Fibroblast of skin of back (primary cell): ENCODE measurements around the gene MED29.
"Not testable (repeated sequence)": the region's sequence is repeated elsewhere in the genome, so short reads cannot be mapped to it uniquely, and the experiment has no call there.

Experiments used
- DNase-seq: peaks from one replicate; pipeline ENCODE4 v3.0.0-alpha.2; 2013

MED29 gene

DNA sequence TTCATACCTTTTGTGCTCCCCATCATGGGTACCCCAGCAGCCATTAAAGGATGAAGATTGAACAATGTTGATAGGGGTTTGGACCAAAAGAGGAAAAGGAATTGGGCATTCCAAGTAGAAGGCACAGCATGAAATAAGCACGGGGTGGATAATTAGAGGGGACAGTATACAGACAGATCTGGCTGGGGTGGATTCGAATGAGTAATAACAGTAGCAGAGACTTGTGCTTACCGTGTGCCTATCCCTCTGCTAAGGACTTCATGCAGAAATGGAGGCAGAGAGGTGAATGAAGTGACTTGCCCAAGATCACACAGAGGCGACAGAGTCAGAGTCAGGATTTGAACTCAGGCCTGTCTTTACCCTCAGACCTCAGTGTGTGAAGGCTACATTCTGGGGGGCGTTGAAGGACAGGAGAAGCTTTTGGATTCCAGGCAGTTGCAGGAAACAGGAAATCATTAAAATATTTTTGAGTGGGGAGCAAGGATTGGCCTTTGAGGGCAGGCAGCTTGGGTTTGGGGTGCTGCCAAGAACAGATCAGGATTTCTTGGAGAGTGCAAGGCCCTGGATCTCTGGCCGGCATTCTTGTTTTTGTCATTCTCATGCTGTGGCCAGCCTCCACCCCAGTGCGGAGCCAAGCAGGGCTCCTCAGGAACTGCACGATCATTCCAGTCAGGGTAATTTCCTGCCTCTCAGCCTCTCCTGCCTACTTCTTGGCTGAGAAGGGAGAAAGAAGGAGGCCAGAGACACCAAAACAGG is 19.0 kb upstream of the MED29 start:
- DNase-seq: peak; percentile 93

GRCh38 chr19:39372941-39373340 is 18.2 kb upstream of the MED29 start:
- peak; percentile 28 for DNase-seq

DNA sequence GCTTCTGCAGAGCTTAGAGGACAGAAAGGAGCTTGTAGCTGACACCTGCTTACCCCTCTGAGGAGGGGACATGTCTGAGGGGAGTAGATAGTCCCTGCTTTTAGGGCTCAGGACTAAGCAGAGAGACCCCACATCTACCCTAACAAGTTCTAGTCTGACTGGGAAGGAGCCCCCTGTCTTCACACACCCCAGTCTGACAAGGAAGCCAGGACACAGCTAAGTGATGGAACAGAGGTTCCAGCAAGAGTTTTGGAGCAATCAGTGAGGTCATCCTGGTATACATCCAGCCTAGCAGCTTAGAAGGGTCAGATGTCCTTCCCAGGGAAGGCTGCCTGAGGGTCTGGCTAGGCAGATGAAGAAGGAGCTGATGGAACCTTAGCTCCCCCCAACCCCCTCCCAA is 15.2 kb upstream of the MED29 start:
- no peak for DNase-seq

- no peak for DNase-seq
Observed at GRCh38 chr19:39377373-39378362, 13.5 kb upstream of the MED29 start.

- DNase-seq: not testable (repeated sequence)
Observed at GRCh38 chr19:39379366-39379765, 11.8 kb upstream of the MED29 start.

GRCh38 chr19:39379865-39380396 is 11.2 kb upstream of the MED29 start:
- DNase-seq: no peak

GRCh38 chr19:39380521-39381502 is 10.4 kb upstream of the MED29 start:
- no peak for DNase-seq

GRCh38 chr19:39381910-39382611 is 9.1 kb upstream of the MED29 start:
- no peak for DNase-seq

GRCh38 chr19:39382991-39383828 is 8.0 kb upstream of the MED29 start:
- no peak for DNase-seq

GRCh38 chr19:39384839-39385568 is 6.2 kb upstream of the MED29 start:
- DNase-seq: no peak

DNA sequence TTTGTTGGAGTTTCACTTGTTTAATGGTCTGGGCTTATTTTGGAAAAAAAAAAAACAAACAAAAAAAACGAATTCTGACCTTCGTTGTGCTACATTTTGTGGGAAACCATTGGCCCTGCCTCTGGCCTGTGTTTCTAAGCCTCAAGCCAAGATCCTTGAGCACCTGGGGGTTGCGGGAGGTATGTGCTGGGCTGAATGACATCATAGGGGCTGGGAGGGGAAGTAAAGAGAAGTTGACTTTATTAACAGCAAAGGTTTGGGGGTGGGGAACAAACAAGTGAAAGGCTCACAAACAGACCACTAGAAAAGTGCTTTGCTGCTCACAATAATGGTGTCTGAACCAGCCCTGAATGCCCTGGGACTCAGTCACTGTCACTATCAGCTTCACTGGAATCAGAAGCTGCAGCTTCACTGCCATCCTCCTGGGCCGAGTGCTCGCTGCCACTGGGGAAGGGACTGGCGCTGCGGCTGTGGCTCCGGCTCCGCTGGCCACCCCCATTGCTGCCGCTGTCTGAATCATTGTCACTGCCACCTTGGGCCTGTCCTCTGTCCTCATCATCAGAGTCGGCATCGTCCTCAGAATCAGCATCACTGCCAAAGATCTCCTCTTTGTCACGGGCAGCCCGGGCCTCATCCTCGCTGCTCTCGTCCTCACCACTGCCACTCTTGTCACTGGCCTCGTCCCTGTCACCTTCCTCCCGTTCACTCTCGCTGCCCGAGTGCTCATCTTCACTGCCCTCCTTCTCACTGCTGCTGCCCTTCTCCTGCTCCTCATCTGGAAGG is 5.4 kb upstream of the MED29 start:
- no peak for DNase-seq

DNA sequence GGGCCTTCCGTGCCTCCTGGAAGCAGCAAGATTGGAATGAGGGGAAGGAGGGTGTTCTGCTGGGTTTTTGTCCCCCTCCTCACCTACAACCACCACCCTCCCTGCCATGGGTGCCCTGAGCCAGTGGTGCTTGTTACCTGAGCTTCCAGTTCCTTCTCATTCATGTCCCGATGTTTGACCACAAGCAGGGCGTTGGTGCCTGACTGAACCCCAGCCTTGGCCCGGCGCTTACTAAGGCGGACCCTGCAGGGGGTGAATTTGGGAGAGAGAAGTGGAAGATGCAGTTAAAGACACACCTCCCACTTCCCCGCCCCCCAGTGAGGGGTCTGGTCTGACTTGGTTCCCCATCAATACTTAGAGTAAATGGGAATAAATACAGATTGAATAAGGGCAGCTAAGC is 4.6 kb upstream of the MED29 start:
- no peak for DNase-seq

- DNase-seq: no peak
Observed at GRCh38 chr19:39388657-39389056, 2.5 kb upstream of the MED29 start.

DNA sequence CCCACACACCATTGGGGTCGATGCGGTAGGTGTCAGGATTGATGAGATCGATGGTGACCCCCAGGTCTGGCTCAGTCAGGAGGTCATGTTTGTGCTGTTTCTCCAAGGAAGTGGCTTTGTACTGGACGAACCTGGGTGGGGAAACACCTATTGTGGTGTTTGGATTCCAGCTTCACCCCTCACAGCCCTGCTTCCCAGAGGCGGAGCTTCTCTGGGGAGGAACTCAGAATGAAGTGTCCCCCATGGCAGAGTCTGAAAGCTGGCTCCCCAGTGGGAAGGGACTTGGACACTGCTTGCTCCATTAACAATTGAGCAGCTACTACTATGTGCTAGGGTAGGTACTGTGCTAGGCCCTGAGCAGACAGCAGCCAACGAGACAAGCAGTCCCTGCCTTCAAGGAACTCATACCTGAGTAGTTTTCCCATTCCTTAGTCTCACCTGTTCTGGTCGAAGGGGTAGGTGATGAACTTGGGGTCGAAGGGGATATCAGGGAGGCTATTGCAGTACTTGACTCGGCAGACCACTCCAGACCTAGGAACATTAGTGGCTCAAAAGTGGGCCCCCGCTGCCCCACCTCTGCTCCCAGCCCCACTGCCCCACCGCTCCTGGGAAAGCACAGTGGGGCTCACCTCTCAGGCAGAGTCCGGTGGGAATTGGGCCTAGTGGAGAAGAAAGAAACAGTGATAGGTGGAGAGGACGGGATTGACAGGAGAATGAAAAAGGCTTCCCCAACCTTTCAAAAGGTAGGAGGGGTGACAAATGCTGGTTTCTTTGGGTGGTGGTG is 1.4 kb upstream of the MED29 start:
- DNase-seq: no peak

- no peak for DNase-seq
Observed at GRCh38 chr19:39390451-39390750, 777 bp upstream of the MED29 start.

DNA sequence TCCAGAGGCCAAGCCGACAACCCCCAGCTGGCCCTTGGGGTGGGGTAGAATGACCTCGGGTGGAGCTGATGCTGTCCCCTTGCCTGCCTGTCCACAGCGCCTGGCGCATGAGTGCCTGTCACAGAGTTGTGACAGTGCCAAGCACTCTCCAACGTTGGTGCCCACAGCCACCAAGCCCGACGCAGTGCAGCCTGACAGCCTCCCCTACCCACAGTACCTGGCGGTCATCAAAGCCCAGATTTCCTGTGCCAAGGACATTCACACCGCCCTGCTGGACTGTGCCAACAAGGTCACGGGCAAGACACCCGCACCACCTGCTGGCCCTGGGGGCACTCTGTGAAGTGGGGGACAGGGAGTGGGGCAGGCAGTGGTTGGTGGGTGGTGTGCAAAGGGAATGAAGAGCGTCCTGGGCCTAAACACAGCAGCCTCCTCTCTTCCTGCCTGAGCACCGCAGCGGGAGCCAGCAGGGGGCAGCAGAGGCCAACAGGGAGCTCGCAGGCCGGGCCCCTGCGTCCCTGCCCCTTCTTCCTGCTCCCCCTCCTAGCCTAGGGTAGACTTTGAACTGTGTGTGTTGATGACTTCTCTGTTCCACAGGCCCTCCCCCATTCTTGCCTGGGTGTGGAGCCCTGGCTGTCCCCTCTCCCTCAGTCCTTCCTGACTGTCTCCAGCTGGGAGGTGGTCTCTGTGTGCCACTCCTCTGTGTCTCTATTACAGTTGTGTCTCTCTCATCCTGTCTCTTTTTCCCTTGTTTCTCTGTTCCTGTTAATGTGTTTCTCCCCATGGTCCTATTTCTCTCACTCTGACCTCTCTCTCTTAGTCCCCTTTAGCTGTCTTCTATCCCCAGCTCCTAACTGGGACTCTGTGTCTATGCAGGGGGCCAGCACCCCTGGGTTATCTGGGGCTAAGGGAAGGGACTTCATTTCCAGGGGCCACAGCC is 6.5 kb downstream of the MED29 start:
- peak; percentile 82 for DNase-seq

GRCh38 chr19:39398297-39398864 is 7.2 kb downstream of the MED29 start:
- peak; percentile 76 for DNase-seq
